HCT116 (cell line): ENCODE measurements around the gene DNAJB8. TPM values are rescaled to one million over a fixed set of nuclear protein-coding genes. Genes with fewer than 3 reads are reported as not detected.

Experiments used
- ATAC-seq: fragments of 200-7000 bp; cut with Tn5 transposase; 2 replicates; pipeline ENCODE4 v1.9.1; 2020; ENCODE audit warnings: mild to moderate bottlenecking, moderate library complexity
- BruUV-seq: library from RNA; stranded (reverse); fragments of 400-500 nt; replicated peaks from 2 replicates; lab custom pipeline; 2021; lab: Mats Ljungman, UMichigan
- CTCF ChIA-PET: fragments of 300-600 bp; sonication (Branson Sonifier 250); formaldehyde crosslinking; loops from one replicate; lab custom pipeline; 2021; ENCODE audit warnings: antibody characterized with exemption; lab: Charles Lee
- POLR2A ChIA-PET: fragments of 300-600, 350-600 bp; sonication (Branson Sonifier 250); formaldehyde crosslinking; loops from one replicate; lab custom pipeline; 2021; ENCODE audit warnings: antibody characterized with exemption; lab: Charles Lee
- RAD21 ChIA-PET, 2 experiments: fragments of 300-600 bp; sonication (Branson Sonifier 250); formaldehyde crosslinking; loops; one replicate each; lab custom pipeline; 2023; ENCODE audit warnings: low total read pairs in 2 of 2; ENCODE audit not compliant: uncharacterized antibody in 2 of 2, unreplicated experiment in 2 of 2, low non-redundant PET in 1 of 2; lab: Charles Lee
- DNase-seq: peaks from one replicate; pipeline ENCODE4 v3.0.0-alpha.2; 2010; ENCODE audit warnings: low read depth, low spot score
- H2AFZ ChIP-seq: fragments of 200-600 bp; shearing (Covaris generic), sonication (generic); 2 replicates; pipeline ENCODE4 v1.6.1; 2017; ENCODE audit warnings: low read depth, mixed run types, mixed read lengths, antibody characterized with exemption, low read length; ENCODE audit not compliant: poor library complexity, severe bottlenecking
- H3K27ac ChIP-seq: 2 replicates; pipeline ENCODE4 v1.5.1; 2012; ENCODE audit warnings: low read depth, low read length
- H3K27me3 ChIP-seq: fragments of 200-600 bp; sonication (generic); 2 replicates; pipeline ENCODE4 v1.6.1; 2016; ENCODE audit warnings: mixed run types, low read length, mixed read lengths; ENCODE audit not compliant: insufficient read depth
- H3K36me3 ChIP-seq, 2 experiments: fragments of 200-500 bp in 1 of 2; fragments of 200-600 bp in 1 of 2; sonication (Bioruptor generic) in 1 of 2; sonication (generic) in 1 of 2; 2 replicates each; pipeline versions ENCODE4 v1.5.1 to v1.6.1; 2014 to 2016; ENCODE audit warnings: low read length in 2 of 2, inconsistent platforms in 1 of 2, mixed read lengths in 1 of 2, mixed run types in 1 of 2; ENCODE audit not compliant: insufficient read depth in 2 of 2, control insufficient read depth in 1 of 2
- H3K4me1 ChIP-seq, 2 experiments: fragments of 200-600 bp in 1 of 2; sonication (generic) in 1 of 2; 2 replicates each; pipeline versions ENCODE4 v1.5.1 to v1.6.1; 2012 to 2017; ENCODE audit warnings: low read length in 2 of 2, inconsistent platforms in 1 of 2, mild to moderate bottlenecking in 1 of 2, mixed read lengths in 1 of 2, mixed run types in 1 of 2, moderate library complexity in 1 of 2; ENCODE audit not compliant: insufficient read depth in 2 of 2, control insufficient read depth in 1 of 2
- H3K4me2 ChIP-seq: fragments of 200-600 bp; sonication (generic); 2 replicates; pipeline ENCODE4 v1.6.1; 2017; ENCODE audit warnings: mixed run types, low read length, mixed read lengths
- H3K4me3 ChIP-seq, 2 experiments: fragments of 200-600 bp in 1 of 2; sonication (generic) in 1 of 2; replicated peaks in 1 of 2; 2 replicates each; pipeline ENCODE4 v1.5.1; 2011 to 2016; ENCODE audit warnings: low read length in 2 of 2, control low read depth in 1 of 2, low read depth in 1 of 2, mild to moderate bottlenecking in 1 of 2, mixed read lengths in 1 of 2, mixed run types in 1 of 2
- H3K79me2 ChIP-seq: fragments of 200-600 bp; sonication (generic); 2 replicates; pipeline ENCODE4 v1.6.1; 2017; ENCODE audit warnings: mild to moderate bottlenecking, mixed run types, low read length, moderate library complexity, mixed read lengths; ENCODE audit not compliant: insufficient read depth
- H3K9ac ChIP-seq: fragments of 200-600 bp; sonication (generic); 2 replicates; pipeline ENCODE4 v1.6.1; 2016; ENCODE audit warnings: low read length, mixed read lengths
- H3K9me2 ChIP-seq: fragments of 200-600 bp; sonication (generic), shearing (Covaris generic); 2 replicates; pipeline ENCODE4 v1.6.1; 2017; ENCODE audit warnings: mixed run types, mild to moderate bottlenecking, moderate library complexity; ENCODE audit not compliant: insufficient read depth
- H3K9me3 ChIP-seq, 2 experiments: fragments of 200-500 bp in 1 of 2; fragments of 200-600 bp in 1 of 2; sonication (Bioruptor generic) in 1 of 2; sonication (generic) in 1 of 2; 2 replicates each; pipeline ENCODE4 v1.6.1; 2014 to 2017; ENCODE audit warnings: low read length in 2 of 2, mixed read lengths in 2 of 2, inconsistent platforms in 1 of 2, low read depth in 1 of 2, mild to moderate bottlenecking in 1 of 2, mixed run types in 1 of 2, moderate library complexity in 1 of 2; ENCODE audit not compliant: control insufficient read depth in 1 of 2, insufficient read depth in 1 of 2
- H4K20me1 ChIP-seq: fragments of 200-600 bp; sonication (generic), shearing (Covaris generic); 2 replicates; pipeline ENCODE4 v1.6.1; 2017; ENCODE audit warnings: mixed run types, mild to moderate bottlenecking, moderate library complexity; ENCODE audit not compliant: insufficient read depth
- ATF3 ChIP-seq: IDR thresholded peaks from 2 replicates; pipeline ENCODE4 v1.6.1; 2012
- CBX3 ChIP-seq: IDR thresholded peaks from 2 replicates; pipeline ENCODE4 v1.6.1; 2012; ENCODE audit warnings: low read depth
- CEBPB ChIP-seq: IDR thresholded peaks from 2 replicates; pipeline ENCODE4 v1.6.1; 2012; ENCODE audit warnings: low read depth
- ELF1 ChIP-seq: IDR thresholded peaks from 2 replicates; pipeline ENCODE4 v1.6.1; 2012; ENCODE audit warnings: low read depth, borderline replicate concordance
- EZH2phosphoT487 ChIP-seq: fragments of 200-600 bp; IDR thresholded peaks from 2 replicates; pipeline ENCODE4 v1.6.1; 2018; ENCODE audit warnings: antibody characterized with exemption, borderline replicate concordance
- POLR2A ChIP-seq: IDR thresholded peaks from 2 replicates; pipeline ENCODE4 v1.7.0; 2011; ENCODE audit warnings: borderline replicate concordance; ENCODE audit not compliant: insufficient read depth, insufficient read length; ENCODE audit errors: extremely low read depth
- RAD21 ChIP-seq: IDR thresholded peaks from 2 replicates; pipeline ENCODE4 v1.6.1; 2012; ENCODE audit warnings: low read depth, mild to moderate bottlenecking
- SRF ChIP-seq: IDR thresholded peaks from 2 replicates; pipeline ENCODE4 v1.6.1; 2012; ENCODE audit warnings: low read depth
- TCF7L2 ChIP-seq: IDR thresholded peaks from 2 replicates; pipeline ENCODE4 v1.7.0; 2011; ENCODE audit warnings: borderline replicate concordance, inconsistent platforms; ENCODE audit not compliant: insufficient read depth, insufficient read length; ENCODE audit errors: extremely low read depth
- ZFX ChIP-seq: fragments of 450-650 bp; IDR thresholded peaks from 2 replicates; pipeline ENCODE4 v1.6.1; 2017
- ZNF274 ChIP-seq: fragments of 200-500 bp; sonication (Bioruptor generic); IDR thresholded peaks from 2 replicates; pipeline ENCODE4 v1.6.1; 2014; ENCODE audit warnings: mild to moderate bottlenecking, low read depth, low read length, inconsistent platforms
- intact Hi-C: fragments of 100-400 bp; cut with micrococcal nuclease; formaldehyde crosslinking; loops from 2 replicates; pipeline ENCODE4 v1.10.0; 2022
- total RNA-seq: library from RNA; stranded (reverse); gene quantifications from one replicate; pipeline ENCODE4 v1.2.1, GENCODE V29; 2021; ENCODE audit not compliant: unreplicated experiment
- TF ChIP-seq, protein P1 (sequence below): IDR thresholded peaks from 2 replicates; pipeline ENCODE4 v1.6.1; 2011; ENCODE audit warnings: mild to moderate bottlenecking, low read length, moderate library complexity; ENCODE audit not compliant: insufficient replicate concordance; ENCODE audit errors: extremely low read depth
- TF ChIP-seq, protein P2 (sequence below): IDR thresholded peaks from 2 replicates; pipeline ENCODE4 v1.6.1; 2012

Gene DNAJB8
- total RNA-seq, 1 experiment from 2014 or later: not detected

DNA sequence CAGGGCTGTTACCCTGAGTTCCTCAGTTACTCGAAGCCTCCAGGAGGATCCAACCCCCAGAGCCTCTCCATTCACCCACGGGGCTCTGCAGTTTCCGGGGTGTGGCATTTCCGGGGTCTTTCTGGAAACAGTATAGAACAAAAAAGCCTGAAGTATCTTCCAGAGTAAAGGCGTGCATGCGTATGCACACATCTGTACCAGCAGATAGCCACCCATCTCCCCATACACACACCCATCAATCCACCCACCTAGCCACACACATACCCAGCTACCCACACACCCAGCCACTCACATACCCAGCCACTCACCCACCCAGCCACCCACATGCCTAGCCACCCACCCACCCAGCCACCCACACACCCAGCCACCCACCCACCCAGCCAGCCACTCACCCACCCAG, 2.9 kb upstream of the DNAJB8 start:
- BruUV-seq: no TSS peak
- CTCF ChIA-PET: no interaction called here
- TF ChIP-seq SRF (no peak), CEBPB (no peak), RAD21 (no peak), ZFX (no peak), CBX3 (no peak), EZH2phosphoT487 (no peak), ZNF274 (no peak), POLR2A (no peak), ATF3 (no peak), TCF7L2 (no peak), ELF1 (no peak)
- TF ChIP-seq, protein P1, sequence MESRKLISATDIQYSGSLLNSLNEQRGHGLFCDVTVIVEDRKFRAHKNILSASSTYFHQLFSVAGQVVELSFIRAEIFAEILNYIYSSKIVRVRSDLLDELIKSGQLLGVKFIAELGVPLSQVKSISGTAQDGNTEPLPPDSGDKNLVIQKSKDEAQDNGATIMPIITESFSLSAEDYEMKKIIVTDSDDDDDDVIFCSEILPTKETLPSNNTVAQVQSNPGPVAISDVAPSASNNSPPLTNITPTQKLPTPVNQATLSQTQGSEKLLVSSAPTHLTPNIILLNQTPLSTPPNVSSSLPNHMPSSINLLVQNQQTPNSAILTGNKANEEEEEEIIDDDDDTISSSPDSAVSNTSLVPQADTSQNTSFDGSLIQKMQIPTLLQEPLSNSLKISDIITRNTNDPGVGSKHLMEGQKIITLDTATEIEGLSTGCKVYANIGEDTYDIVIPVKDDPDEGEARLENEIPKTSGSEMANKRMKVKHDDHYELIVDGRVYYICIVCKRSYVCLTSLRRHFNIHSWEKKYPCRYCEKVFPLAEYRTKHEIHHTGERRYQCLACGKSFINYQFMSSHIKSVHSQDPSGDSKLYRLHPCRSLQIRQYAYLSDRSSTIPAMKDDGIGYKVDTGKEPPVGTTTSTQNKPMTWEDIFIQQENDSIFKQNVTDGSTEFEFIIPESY: no peak
- TF ChIP-seq, protein P2, sequence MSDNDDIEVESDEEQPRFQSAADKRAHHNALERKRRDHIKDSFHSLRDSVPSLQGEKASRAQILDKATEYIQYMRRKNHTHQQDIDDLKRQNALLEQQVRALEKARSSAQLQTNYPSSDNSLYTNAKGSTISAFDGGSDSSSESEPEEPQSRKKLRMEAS: no peak

More for the DNA sequence above, 2.9 kb upstream of the DNAJB8 start:
- H3K4me3 ChIP-seq: no peak overlapping the region
- H3K4me2 ChIP-seq: no peak overlapping the region
- POLR2A ChIA-PET: no interaction called here
- H2AFZ ChIP-seq: no peak overlapping the region
- intact Hi-C loops: no loop called here
- no peaks in the 10 kb centered on the region for H3K79me2 ChIP-seq
- ATAC-seq (no peak), DNase-seq (no peak)
- no peaks in the 10 kb centered on the region for H3K9me3 ChIP-seq
- H3K27ac ChIP-seq: no peak overlapping the region
- RAD21 ChIA-PET: no interaction called here
- H3K4me1 ChIP-seq: no peaks in the 10 kb centered on the region
- no peaks in the 10 kb centered on the region for H3K9me2 ChIP-seq
- peaks cover 16% of the 10 kb centered on the region for H3K27me3 ChIP-seq
- H3K9ac ChIP-seq: no peak overlapping the region
- H3K36me3 ChIP-seq: no peaks in the 10 kb centered on the region
- H4K20me1 ChIP-seq: no peaks in the 10 kb centered on the region
